ENCODE measurements around the gene IL1RN.

DNA sequence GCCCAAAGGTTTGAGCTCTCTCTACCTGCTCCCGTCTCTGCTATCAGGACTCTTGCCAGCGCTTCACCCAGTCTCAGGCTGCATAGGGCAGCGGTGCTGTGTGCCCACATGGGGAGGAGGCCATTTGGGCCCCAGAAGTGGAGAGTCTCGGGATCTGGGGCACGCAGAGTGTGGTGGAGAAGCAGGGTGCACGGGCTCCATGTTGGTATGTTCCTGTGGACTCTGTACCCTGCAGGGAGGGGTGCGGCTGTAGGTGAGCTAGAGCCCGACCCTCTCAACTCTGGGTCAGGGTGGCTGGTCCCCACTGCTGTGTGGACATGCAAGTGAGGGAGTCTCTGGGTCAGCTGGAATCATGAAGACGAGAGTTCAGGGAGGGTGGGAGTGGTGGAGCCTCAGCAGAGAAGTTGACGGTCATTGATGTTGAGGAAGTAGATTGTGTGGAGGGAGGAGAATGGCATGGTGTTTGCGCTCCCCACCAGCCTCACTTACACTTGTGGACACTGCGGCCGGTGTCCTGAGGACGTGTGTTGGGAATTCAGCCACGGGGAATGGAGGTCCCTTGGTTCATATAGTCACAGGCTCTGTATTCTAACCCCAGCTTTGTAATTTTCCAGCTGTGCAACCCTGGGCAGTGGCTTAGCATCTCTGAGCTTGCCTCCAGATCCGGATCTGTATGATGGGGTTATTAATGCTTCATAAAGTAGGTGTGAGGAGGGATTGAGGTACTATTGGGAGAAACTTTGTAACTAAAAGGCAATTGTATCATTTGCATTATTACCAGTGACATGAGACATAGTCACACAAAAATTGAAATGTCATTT lies 45.5 kb downstream of the IL1RN start:
- TF ChIP-seq EZH2phosphoT487 (IDR thresholded peaks at IDR 0.05; ENCODE audit: insufficient read depth, low read depth) (no peak), EZH2 (IDR thresholded peaks at IDR 0.05; ENCODE audit: insufficient read depth, poor library complexity, severe bottlenecking) (no peak)
